ENCODE data around the gene IDH3A. TPM values are rescaled to one million over a fixed set of nuclear protein-coding genes. Genes with fewer than 3 reads are reported as not detected.

IDH3A gene
- total RNA-seq, 2 donors from 2014 or later = 32.1 to 115 TPM

GRCh38 chr15:78208887-78209645, 59.9 kb downstream of the IDH3A start:
- no peaks in the 10 kb centered on the region for H3K27me3 ChIP-seq (replicated peaks; ENCODE audit: insufficient read depth)
- H3K27ac ChIP-seq = peak overlapping the region; percentile 69 to 82
- DNase-seq (ENCODE audit: low spot score) = peak; percentile 83
- TF ChIP-seq POLR2AphosphoS5 (IDR thresholded peaks at IDR 0.05) (peak; percentile 46), CTCF (IDR thresholded peaks at IDR 0.05) (no peak)
- no peak overlapping the region for H3K4me3 ChIP-seq
- no peaks in the 10 kb centered on the region for H3K9me3 ChIP-seq
- no peaks in the 10 kb centered on the region for H3K36me3 ChIP-seq
- intact Hi-C loops (cut with DNase I) = no loop called here
- peaks cover 34% of the 10 kb centered on the region for H3K4me1 ChIP-seq (replicated peaks)
- WGBS = 63% methylated on average over 20 of the region's 20 CpGs

- Histone ChIP-seq H3K4me1 (replicated peaks) (peaks cover 34% of the 10 kb centered on the region), H3K4me3 (no peak overlapping the region), H3K36me3 (no peaks in the 10 kb centered on the region), H3K27me3 (replicated peaks; ENCODE audit: insufficient read depth) (no peaks in the 10 kb centered on the region), H3K9me3 (no peaks in the 10 kb centered on the region), H3K27ac (peak overlapping the region; percentile 69 to 82)
- intact Hi-C loops (cut with DNase I) = no loop called here
- peak; percentile 91 for DNase-seq (ENCODE audit: low spot score)
- WGBS = 35% methylated on average over 9 of the region's 9 CpGs
- no peak for TF ChIP-seq POLR2A (IDR thresholded peaks at IDR 0.05)
- peak; percentile 64 for TF ChIP-seq POLR2AphosphoS5 (IDR thresholded peaks at IDR 0.05)
- TF ChIP-seq CTCF (IDR thresholded peaks at IDR 0.05) = no peak
These were observed 60.6 kb downstream of the IDH3A start for GRCh38 chr15:78209646-78210348.

- no peak for DNase-seq (ENCODE audit: low spot score)
- Histone ChIP-seq H3K4me1 (replicated peaks) (peaks cover 34% of the 10 kb centered on the region), H3K36me3 (no peaks in the 10 kb centered on the region), H3K9me3 (no peaks in the 10 kb centered on the region), H3K4me3 (no peak overlapping the region), H3K27me3 (replicated peaks; ENCODE audit: insufficient read depth) (no peaks in the 10 kb centered on the region), H3K27ac (peak overlapping the region; percentile 69 to 82)
- intact Hi-C loops (cut with DNase I) = no loop called here
- no peak for TF ChIP-seq CTCF (IDR thresholded peaks at IDR 0.05)
- TF ChIP-seq POLR2A (IDR thresholded peaks at IDR 0.05) = no peak
- no peak for TF ChIP-seq POLR2AphosphoS5 (IDR thresholded peaks at IDR 0.05)
- WGBS = 51% methylated on average over 5 of the region's 5 CpGs
These were observed 61.2 kb downstream of the IDH3A start for GRCh38 chr15:78210349-78210717.

- Histone ChIP-seq H3K36me3 (no peaks in the 10 kb centered on the region), H3K4me3 (no peak overlapping the region), H3K27ac (peak overlapping the region; percentile 69 to 82), H3K4me1 (replicated peaks) (peaks cover 34% of the 10 kb centered on the region), H3K27me3 (replicated peaks; ENCODE audit: insufficient read depth) (no peaks in the 10 kb centered on the region), H3K9me3 (no peaks in the 10 kb centered on the region)
- intact Hi-C loops (cut with DNase I) = no loop called here
- no peak for DNase-seq (ENCODE audit: low spot score)
- WGBS = 78% methylated on average over 12 of the region's 12 CpGs
- TF ChIP-seq CTCF (IDR thresholded peaks at IDR 0.05) (no peak), POLR2AphosphoS5 (IDR thresholded peaks at IDR 0.05) (no peak), POLR2A (IDR thresholded peaks at IDR 0.05) (no peak)
These were observed 62.2 kb downstream of the IDH3A start for GRCh38 chr15:78211189-78211921.
